Measurements from ENCODE around the gene FAM229A. TPM values are rescaled to one million over a fixed set of nuclear protein-coding genes. Genes with fewer than 3 reads are reported as not detected.
A peak's percentile ranks its signal among the peaks of the same experiment; 100 is the strongest.

FAM229A gene
- total RNA-seq, 4 donors from 2014 or later, result 2.5 to 13.4 (median 5.4) TPM

DNA sequence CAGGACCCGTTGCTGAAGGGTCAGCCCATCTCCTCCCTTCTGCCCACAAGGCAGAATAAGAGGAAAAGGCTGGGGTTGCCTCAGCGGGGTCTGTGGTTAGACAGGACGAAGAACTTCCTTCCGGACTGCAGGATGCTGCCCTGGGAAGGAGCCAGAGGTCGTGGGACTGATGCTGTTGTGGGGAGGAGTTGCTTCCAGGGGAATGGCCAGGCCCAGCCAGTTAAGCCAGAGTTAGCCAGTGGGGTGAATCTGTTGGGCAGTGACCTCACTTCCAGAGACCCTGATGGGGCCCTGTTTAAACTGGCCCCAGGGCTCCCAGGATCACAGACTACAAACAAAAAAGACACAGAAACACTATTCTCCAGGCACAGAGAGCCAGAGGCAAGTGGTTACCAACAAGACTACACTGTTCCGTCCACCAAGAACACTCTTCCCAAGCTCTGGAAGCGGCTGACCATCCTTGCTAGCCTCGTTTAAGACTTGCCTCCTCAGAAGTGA lies 13.0 kb downstream of the FAM229A start:
- no peak for TF ChIP-seq CTCF (IDR thresholded peaks at IDR 0.05)
- no peak for DNase-seq (ENCODE audit: low spot score)
- no peak for ATAC-seq (ENCODE audit: low FRiP score)

DNA sequence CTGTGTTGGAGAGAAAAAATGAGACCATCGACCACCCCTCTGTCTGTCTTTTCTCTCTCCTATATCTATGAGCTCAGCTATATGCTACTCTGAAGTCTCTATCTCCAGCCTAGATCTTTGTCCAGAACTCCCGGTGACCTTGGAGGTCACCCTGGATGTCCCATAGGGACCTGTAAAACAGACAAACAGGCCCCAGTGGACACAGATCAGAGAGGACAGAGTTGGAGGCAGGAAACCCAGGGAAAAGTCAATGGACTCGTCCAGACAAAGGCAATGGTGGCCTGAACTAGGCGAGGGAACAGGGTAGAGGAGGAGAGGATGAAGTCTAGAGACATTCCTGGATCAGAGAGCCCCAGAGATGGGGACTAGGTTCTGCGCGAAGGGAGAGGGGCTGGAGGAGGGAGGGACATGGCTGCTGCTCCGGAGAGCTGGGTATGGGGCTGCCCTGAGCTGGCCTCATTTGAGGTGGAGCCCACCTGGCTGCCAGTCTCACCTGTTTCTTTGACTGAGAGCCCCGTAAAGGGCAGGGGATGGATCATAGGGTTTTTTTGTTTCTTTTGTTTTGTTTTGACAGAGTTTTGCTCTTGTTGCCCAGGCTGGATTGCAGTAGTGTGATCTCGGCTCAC lies 15.6 kb downstream of the FAM229A start:
- no peak for DNase-seq (ENCODE audit: low spot score)
- TF ChIP-seq CTCF (IDR thresholded peaks at IDR 0.05), result no peak
- ATAC-seq (ENCODE audit: low FRiP score), result no peak

DNA sequence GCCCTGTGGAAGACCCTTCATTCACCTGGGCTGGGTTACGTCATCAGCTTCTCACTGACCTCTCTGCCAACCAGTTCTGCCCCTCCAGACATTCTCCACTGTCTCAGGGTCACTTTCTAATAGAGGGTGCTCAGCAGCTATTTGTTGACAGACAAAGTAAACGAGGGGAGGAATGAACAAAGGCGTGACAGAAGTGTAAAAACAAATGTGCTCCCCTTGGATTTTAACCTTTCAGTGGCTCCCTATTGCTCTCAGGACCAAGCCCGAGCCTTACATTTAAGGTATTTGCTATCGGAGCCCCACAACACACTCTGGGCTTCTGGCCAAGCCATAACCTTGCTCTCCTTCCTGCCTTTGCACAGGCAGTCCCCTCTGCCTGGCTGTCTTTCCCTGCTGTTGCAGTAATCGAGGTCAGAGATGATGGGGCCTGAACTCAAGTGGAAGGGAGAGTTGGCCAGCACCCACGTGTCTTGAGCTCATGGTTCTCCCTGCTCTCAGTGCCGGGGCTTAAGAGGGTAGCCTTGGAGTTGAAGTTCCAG lies 16.9 kb downstream of the FAM229A start:
- no peak for DNase-seq (ENCODE audit: low spot score)
- no peak for TF ChIP-seq CTCF (IDR thresholded peaks at IDR 0.05)
- ATAC-seq (ENCODE audit: low FRiP score), result no peak

DNA sequence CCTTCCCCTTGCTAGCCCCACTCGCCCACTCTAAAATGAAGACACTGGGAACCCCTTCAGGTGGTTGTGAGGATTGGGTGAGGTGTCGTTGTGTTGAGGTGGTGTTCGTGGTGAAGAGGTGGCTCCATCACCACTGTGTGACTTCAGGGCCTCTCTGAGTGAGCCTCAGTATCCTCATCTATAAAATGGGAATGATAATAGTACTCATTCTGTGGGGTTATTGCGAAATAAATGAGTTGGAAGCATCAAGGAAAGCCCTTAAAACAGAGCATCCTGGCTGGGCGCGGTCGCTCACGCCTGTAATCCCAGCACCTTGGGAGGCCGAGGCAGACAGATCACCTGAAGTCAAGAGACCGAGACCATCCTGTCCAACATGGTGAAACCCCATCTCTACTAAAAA lies 19.6 kb downstream of the FAM229A start:
- ATAC-seq (ENCODE audit: low FRiP score), result no peak
- no peak for DNase-seq (ENCODE audit: low spot score)
- TF ChIP-seq CTCF (IDR thresholded peaks at IDR 0.05), result no peak

GRCh38 chr1:32341971-32342370 lies 20.3 kb downstream of the FAM229A start:
- DNase-seq (ENCODE audit: low spot score) (no peak), ATAC-seq (ENCODE audit: low FRiP score) (peak; percentile 37)
- no peak for TF ChIP-seq CTCF (IDR thresholded peaks at IDR 0.05)

DNA sequence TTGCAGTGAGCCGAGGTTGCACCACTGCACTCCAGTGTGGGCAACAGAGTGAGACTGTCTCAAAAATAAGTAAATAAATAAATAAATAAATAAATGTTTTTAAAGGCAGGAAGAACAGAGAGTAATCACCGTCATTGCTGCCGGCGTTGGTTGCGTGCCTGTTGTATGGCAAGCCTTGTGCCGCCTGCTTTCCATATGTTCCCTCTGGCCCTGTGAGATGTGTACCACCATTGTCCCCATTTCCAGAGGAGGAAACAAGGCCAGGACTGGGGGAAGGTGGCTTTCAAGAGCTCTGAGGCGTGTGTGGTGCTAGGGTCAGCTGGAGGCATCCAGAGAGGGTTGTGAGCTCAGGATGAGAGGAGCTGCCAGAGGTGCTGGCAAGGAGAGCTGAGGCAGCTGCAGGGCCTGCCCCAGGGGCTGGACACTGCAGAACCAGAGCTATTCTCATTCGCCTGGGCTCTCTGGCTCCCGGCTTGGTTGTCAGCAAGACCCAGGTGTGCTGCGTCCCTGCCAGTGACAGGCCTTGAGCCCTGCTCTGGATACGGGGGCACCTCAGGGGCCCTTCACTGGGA lies 21.0 kb downstream of the FAM229A start:
- DNase-seq (ENCODE audit: low spot score), result no peak
- no peak for ATAC-seq (ENCODE audit: low FRiP score)

More for the DNA sequence above, 21.0 kb downstream of the FAM229A start:
- TF ChIP-seq CTCF (IDR thresholded peaks at IDR 0.05), result no peak

All from omental fat pad (tissue), 4 donors.